ENCODE results near the gene TWF2. TPM values are rescaled to one million over a fixed set of nuclear protein-coding genes. Genes with fewer than 3 reads are reported as not detected.
A peak's percentile ranks its signal among the peaks of the same experiment; 100 is the strongest.

The TWF2 gene
- 180 and 215 TPM in 2 replicates for total RNA-seq (2014; rRNA removed; shearing (Covaris generic))

GRCh38 chr3:52238761-52239701, at the start of gene TWF2:
TWF2 (minus strand) TSS chr3:52239158; CDS start chr3:52239016, 142 bp downstream.

DNA sequence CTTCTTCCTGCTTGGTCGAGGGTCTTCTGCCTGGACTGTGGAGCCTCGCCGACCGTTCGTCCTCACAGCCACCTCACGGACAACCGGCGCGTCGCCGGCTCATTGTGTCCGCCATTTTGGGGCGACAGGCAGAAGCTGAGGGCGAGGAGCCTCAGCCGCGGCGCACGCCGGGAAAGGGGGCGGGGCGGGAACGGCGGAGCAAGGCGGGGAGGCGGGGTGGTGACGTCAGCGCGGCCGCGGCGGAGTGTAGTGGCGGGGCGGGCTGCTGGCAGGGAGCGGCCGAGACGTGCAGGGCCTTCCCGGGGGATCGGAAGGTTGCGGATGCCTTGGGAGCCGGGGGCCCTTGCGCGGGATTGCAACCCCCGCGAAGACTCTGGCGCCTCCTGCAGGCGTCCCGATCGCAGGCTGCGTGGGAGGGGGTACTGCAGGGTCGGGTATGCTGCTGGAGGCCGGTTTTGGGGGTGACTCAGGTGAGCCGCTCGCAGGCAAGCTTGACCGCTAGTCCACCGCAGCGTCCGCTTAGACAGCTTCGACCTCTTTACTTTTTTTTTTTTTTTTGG, 39.6 kb upstream of the TWF2 start, which contains the start of gene WDR82:
Gene WDR82 (minus strand): TSS at position 140 of the 560 bp plus-strand sequence. CDS start 288 bp downstream, outside the sequence.

GRCh38 chr3:52245322-52246263, 6.6 kb upstream of the TWF2 start, which contains the start of gene PPM1M:
PPM1M (plus strand) TSS chr3:52245759; CDS start chr3:52245825, 66 bp downstream.

DNA sequence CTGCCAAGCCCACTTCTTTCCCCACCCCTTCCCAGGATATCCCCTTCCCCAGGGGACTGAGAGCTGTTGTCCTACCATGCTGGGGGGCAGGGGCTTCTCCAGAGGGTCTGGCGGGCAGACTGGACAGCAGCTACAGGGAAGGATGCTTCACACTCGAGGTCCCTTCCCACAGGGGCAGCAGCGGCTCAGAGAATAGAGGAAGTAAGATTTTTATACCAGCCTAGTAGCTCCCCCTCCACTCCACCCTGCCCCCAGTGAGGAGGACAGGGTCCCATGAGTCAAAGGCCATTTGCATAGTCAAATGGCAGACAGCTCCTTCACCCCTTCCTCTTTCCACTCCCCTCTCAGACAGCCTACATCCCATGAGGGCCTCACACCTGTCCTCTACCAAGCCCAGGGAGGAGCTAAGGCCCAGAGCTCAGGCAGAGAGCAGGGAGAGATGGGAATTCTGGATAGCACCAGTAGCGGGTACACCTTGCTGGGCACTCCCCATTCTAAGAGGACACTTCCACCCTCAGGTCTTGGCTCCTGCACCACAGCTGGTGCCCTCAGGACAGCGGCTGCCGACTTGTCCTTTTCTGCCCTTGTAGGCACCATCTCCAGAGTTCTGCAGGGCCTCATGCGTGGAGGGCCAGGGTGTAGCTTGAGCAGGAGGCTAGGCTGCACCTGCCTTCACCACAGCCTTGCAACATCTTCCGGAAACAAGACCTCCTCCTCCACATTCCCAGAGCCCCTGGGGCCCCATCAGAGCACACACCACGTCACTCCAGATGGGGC, 13.3 kb downstream of the TWF2 start, which contains the start of gene TLR9:
Gene TLR9 (minus strand): TSS at position 194 of the 777 bp plus-strand sequence. CDS start 116 bp downstream, at position 78.

GRCh38 chr3:52197842-52198625, 40.9 kb downstream of the TWF2 start, which contains the start of gene ALAS1:
ALAS1 (plus strand) TSS chr3:52198160; CDS start chr3:52199242, 1,082 bp downstream.

Small RNA genes lying within 50 kb of the gene (small RNA-seq; reads per million reads assigned to genes)
- 28.5 reads per million, percentile 93 among the genes with 10 or more reads in this experiment for gene MIRLET7G

Other genes starting within 250 kb of the TWF2 start
- 1,860 and 1,974 TPM in 2 replicates for gene RPL29, start 243.3 kb downstream of the TWF2 start, total RNA-seq (2014; rRNA removed; shearing (Covaris generic))
- gene DUSP7, start 182.6 kb downstream of the TWF2 start, total RNA-seq (2014; rRNA removed; shearing (Covaris generic)) = 28.4 and 29.2 TPM in 2 replicates
- 21.6 and 23.9 TPM in 2 replicates for gene POC1A, start 84.7 kb downstream of the TWF2 start, total RNA-seq (2014; rRNA removed; shearing (Covaris generic))
- gene ALAS1, start 41.0 kb downstream of the TWF2 start, total RNA-seq (2014; rRNA removed; shearing (Covaris generic)) = 50.7 TPM in 2 replicates
- gene TLR9, start 13.5 kb downstream of the TWF2 start, total RNA-seq (2014; rRNA removed; shearing (Covaris generic)) = not detected in 2 replicates
- gene PPM1M, start 6.6 kb upstream of the TWF2 start, total RNA-seq (2014; rRNA removed; shearing (Covaris generic)) = 16.3 and 17.4 TPM in 2 replicates
- 31.2 and 32.3 TPM in 2 replicates for gene WDR82, start 39.5 kb upstream of the TWF2 start, total RNA-seq (2014; rRNA removed; shearing (Covaris generic))
- gene GLYCTK, start 48.7 kb upstream of the TWF2 start, total RNA-seq (2014; rRNA removed; shearing (Covaris generic)) = 17.6 and 22.7 TPM in 2 replicates
- gene DNAH1, start 77.2 kb upstream of the TWF2 start, total RNA-seq (2014; rRNA removed; shearing (Covaris generic)) = 6.9 and 8.1 TPM in 2 replicates
- gene BAP1, start 170.8 kb upstream of the TWF2 start, total RNA-seq (2014; rRNA removed; shearing (Covaris generic)) = 72.0 and 95.9 TPM in 2 replicates
- 6.6 and 10.2 TPM in 2 replicates for gene PHF7, start 171.5 kb upstream of the TWF2 start, total RNA-seq (2014; rRNA removed; shearing (Covaris generic))
- gene SEMA3G, start 205.9 kb upstream of the TWF2 start, total RNA-seq (2014; rRNA removed; shearing (Covaris generic)) = 1.2 and 1.8 TPM in 2 replicates
- 1.1 and 1.5 TPM in 2 replicates for gene TNNC1, start 214.9 kb upstream of the TWF2 start, total RNA-seq (2014; rRNA removed; shearing (Covaris generic))
- 36.5 and 41.2 TPM in 2 replicates for gene NISCH, start 216.4 kb upstream of the TWF2 start, total RNA-seq (2014; rRNA removed; shearing (Covaris generic))